K562 (cell line): ENCODE results near the gene SART3. TPM values are rescaled to one million over a fixed set of nuclear protein-coding genes. Genes with fewer than 3 reads are reported as not detected.

Experiments used
- BRD9 ChIP-seq: fragments of 450-650 bp; IDR thresholded peaks from 2 replicates; pipeline ENCODE4 v1.6.1; 2018; ENCODE audit warnings: low read depth; ENCODE audit not compliant: partially characterized antibody
- CBFA2T2 ChIP-seq: fragments of 450-650 bp; conservative IDR thresholded peaks from 2 replicates; pipeline ENCODE4 v1.6.1; 2017; ENCODE audit warnings: mild to moderate bottlenecking
- CBX5 ChIP-seq: IDR thresholded peaks from 2 replicates; pipeline ENCODE4 v1.6.1; 2014; ENCODE audit warnings: low read depth, borderline replicate concordance
- DNMT1 ChIP-seq: fragments of 450-650 bp; IDR thresholded peaks from 2 replicates; pipeline ENCODE4 v1.6.1; 2016; ENCODE audit warnings: antibody characterized with exemption, mild to moderate bottlenecking
- HEY1 ChIP-seq: fragments of 250-450 bp; sonication (Bioruptor Pico); IDR thresholded peaks from 2 replicates; pipeline ENCODE4 v1.5.0; 2020; ENCODE audit warnings: mild to moderate bottlenecking, moderate library complexity, borderline replicate concordance
- POLR2AphosphoS2 ChIP-seq: IDR thresholded peaks from 2 replicates; pipeline ENCODE4 v1.6.1; 2012; ENCODE audit warnings: low read length, improper control_type of control experiment
- POLR2B ChIP-seq: fragments of 450-650 bp; IDR thresholded peaks from 2 replicates; pipeline ENCODE4 v1.6.1; 2018; ENCODE audit warnings: low read depth; ENCODE audit not compliant: partially characterized antibody
- THAP7 ChIP-seq: fragments of 250-450 bp; sonication (Bioruptor Pico); IDR thresholded peaks from 2 replicates; pipeline ENCODE4 v1.5.0; 2021
- ZC3H4 ChIP-seq: sonication (generic); formaldehyde crosslinking; IDR thresholded peaks from 2 replicates; pipeline ENCODE4 v1.9.0; 2021; ENCODE audit warnings: missing genetic modification reagents, borderline replicate concordance
- ZSCAN32 ChIP-seq: fragments of 450-650 bp; formaldehyde crosslinking; IDR thresholded peaks from 2 replicates; pipeline ENCODE4 v1.4.0; 2020; ENCODE audit warnings: mild to moderate bottlenecking, moderate library complexity
- polyA plus RNA-seq, 8 experiments: library from polyadenylated mRNA; depleted of rRNA in 4 of 8; stranded (reverse) in 5 of 8; unstranded in 3 of 8; fragments of >200 nt; fragmentation: Nextera tagmentation in 2 of 8; fragmentation: Illumina TruSeq in 1 of 8; extraction: Ambion mirVana in 2 of 8; extraction: Trizol in 1 of 8; gene quantifications; 2 replicates each; pipeline versions ENCODE4 v1.2.1 to v1.2.3, GENCODE V29; 2011 to 2014; ENCODE audit warnings: inconsistent platforms in 1 of 8, missing spikeins in 1 of 8
- total RNA-seq, 7 experiments: library from RNA; depleted of rRNA in 6 of 7; stranded (reverse); fragments of >200 nt in 6 of 7; fragmentation: Illumina TruSeq in 2 of 7; extraction: Trizol in 2 of 7; gene quantifications; 2 replicates each; pipeline versions ENCODE4 v1.2.1 to v1.2.3, GENCODE V29; 2011 to 2021; ENCODE audit warnings: low replicate concordance in 1 of 7
- TF ChIP-seq, protein P1 (sequence below): fragments of 450-650 bp; IDR thresholded peaks from 2 replicates; pipeline ENCODE4 v1.6.1; 2017; ENCODE audit warnings: mild to moderate bottlenecking, moderate library complexity
- TF ChIP-seq, protein P2 (sequence below): fragments of 250-450 bp; sonication (Bioruptor Pico); IDR thresholded peaks from 2 replicates; pipeline ENCODE4 v1.5.0; 2021
- TF ChIP-seq, protein P3 (sequence below), 2 experiments: fragments of 450-650 bp; formaldehyde crosslinking in 1 of 2; IDR thresholded peaks; 2 replicates each; pipeline versions ENCODE4 v1.4.0 to v1.6.1; 2014 to 2020; ENCODE audit warnings: mild to moderate bottlenecking in 2 of 2, borderline replicate concordance in 1 of 2, low read depth in 1 of 2
- TF ChIP-seq, protein P4 (sequence below): fragments of 450-650 bp; IDR thresholded peaks from 2 replicates; pipeline ENCODE4 v1.6.1; 2014; ENCODE audit warnings: low read depth, mild to moderate bottlenecking, moderate library complexity, borderline replicate concordance

SART3 gene
- total and polyA plus RNA-seq, 9 of the 15 experiments (the other 6 are each of a cell fraction or from before 2014, with no cell fraction given) = 8.9 to 167 (median 56.7) TPM

- TF ChIP-seq, protein P1, sequence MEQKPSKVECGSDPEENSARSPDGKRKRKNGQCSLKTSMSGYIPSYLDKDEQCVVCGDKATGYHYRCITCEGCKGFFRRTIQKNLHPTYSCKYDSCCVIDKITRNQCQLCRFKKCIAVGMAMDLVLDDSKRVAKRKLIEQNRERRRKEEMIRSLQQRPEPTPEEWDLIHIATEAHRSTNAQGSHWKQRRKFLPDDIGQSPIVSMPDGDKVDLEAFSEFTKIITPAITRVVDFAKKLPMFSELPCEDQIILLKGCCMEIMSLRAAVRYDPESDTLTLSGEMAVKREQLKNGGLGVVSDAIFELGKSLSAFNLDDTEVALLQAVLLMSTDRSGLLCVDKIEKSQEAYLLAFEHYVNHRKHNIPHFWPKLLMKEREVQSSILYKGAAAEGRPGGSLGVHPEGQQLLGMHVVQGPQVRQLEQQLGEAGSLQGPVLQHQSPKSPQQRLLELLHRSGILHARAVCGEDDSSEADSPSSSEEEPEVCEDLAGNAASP = no peak
- TF ChIP-seq THAP7 (CRISPR knock-in tag) (no peak), CBX5 (no peak), BRD9 (no peak), POLR2B (peak; percentile 70), POLR2AphosphoS2 (no peak), ZSCAN32 (no peak), CBFA2T2 (no peak), HEY1 (CRISPR knock-in tag) (no peak), DNMT1 (no peak), ZC3H4 (no peak)
- TF ChIP-seq, protein P2, sequence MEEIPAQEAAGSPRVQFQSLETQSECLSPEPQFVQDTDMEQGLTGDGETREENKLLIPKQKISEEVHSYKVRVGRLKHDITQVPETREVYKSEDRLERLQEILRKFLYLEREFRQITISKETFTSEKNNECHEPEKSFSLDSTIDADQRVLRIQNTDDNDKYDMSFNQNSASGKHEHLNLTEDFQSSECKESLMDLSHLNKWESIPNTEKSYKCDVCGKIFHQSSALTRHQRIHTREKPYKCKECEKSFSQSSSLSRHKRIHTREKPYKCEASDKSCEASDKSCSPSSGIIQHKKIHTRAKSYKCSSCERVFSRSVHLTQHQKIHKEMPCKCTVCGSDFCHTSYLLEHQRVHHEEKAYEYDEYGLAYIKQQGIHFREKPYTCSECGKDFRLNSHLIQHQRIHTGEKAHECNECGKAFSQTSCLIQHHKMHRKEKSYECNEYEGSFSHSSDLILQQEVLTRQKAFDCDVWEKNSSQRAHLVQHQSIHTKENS (CRISPR knock-in tag) = no peak
- TF ChIP-seq, protein P3, sequence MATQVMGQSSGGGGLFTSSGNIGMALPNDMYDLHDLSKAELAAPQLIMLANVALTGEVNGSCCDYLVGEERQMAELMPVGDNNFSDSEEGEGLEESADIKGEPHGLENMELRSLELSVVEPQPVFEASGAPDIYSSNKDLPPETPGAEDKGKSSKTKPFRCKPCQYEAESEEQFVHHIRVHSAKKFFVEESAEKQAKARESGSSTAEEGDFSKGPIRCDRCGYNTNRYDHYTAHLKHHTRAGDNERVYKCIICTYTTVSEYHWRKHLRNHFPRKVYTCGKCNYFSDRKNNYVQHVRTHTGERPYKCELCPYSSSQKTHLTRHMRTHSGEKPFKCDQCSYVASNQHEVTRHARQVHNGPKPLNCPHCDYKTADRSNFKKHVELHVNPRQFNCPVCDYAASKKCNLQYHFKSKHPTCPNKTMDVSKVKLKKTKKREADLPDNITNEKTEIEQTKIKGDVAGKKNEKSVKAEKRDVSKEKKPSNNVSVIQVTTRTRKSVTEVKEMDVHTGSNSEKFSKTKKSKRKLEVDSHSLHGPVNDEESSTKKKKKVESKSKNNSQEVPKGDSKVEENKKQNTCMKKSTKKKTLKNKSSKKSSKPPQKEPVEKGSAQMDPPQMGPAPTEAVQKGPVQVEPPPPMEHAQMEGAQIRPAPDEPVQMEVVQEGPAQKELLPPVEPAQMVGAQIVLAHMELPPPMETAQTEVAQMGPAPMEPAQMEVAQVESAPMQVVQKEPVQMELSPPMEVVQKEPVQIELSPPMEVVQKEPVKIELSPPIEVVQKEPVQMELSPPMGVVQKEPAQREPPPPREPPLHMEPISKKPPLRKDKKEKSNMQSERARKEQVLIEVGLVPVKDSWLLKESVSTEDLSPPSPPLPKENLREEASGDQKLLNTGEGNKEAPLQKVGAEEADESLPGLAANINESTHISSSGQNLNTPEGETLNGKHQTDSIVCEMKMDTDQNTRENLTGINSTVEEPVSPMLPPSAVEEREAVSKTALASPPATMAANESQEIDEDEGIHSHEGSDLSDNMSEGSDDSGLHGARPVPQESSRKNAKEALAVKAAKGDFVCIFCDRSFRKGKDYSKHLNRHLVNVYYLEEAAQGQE (IDR thresholded peaks at IDR 0.05; ENCODE audit: borderline replicate concordance) = no peak
- TF ChIP-seq, protein P3 (CRISPR knock-in tag; IDR thresholded peaks at IDR 0.05; ENCODE audit: low read depth) = no peak
- TF ChIP-seq, protein P4, sequence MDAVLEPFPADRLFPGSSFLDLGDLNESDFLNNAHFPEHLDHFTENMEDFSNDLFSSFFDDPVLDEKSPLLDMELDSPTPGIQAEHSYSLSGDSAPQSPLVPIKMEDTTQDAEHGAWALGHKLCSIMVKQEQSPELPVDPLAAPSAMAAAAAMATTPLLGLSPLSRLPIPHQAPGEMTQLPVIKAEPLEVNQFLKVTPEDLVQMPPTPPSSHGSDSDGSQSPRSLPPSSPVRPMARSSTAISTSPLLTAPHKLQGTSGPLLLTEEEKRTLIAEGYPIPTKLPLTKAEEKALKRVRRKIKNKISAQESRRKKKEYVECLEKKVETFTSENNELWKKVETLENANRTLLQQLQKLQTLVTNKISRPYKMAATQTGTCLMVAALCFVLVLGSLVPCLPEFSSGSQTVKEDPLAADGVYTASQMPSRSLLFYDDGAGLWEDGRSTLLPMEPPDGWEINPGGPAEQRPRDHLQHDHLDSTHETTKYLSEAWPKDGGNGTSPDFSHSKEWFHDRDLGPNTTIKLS = no peak; the same call in 1 of the 2 replicates
These were observed 45.8 kb downstream of the SART3 start, which contains the start of gene FICD (continued) for GRCh38 chr12:108514973-108515814.
